HK-2 (cell line): ENCODE measurements around the gene PDK1.
"Not testable (repeated sequence)": the region's sequence is repeated elsewhere in the genome, so short reads cannot be mapped to it uniquely, and the experiment has no call there.

ENCODE experiments used
- DNase-seq: peaks from one replicate; pipeline ENCODE4 v3.0.0-alpha.2; 2018; ENCODE audit not compliant: unreplicated experiment

The PDK1 gene

GRCh38 chr2:172555522-172556283, at the start of gene PDK1:
Gene PDK1 (plus strand): TSS chr2:172556090. CDS start chr2:172556151, 61 bp downstream.
- DNase-seq, result peak; percentile 95

DNA sequence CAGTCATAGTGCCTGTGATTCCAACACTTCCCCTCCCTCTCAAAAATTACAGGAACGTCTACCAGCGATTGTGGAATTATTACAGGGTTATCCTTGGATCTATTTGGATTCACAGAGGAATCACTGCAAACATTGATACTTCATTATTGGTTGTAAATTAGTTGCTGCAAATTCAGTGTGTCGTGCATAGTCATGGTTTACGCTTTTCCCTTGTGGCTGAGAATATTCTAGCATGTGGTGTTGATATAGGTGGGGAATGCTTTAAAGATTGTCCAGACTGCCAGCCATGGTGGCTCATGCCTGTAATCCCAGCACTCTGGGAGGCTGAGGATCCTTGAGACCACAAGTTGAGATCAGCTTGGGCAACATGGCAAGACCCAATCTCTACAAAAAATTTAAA, 48.7 kb upstream of the PDK1 start:
- DNase-seq, result no peak

- DNase-seq, result no peak
Measured at GRCh38 chr2:172510088-172510487, 45.8 kb upstream of the PDK1 start.

- DNase-seq, result no peak
Measured at GRCh38 chr2:172510548-172510947, 45.3 kb upstream of the PDK1 start.

DNA sequence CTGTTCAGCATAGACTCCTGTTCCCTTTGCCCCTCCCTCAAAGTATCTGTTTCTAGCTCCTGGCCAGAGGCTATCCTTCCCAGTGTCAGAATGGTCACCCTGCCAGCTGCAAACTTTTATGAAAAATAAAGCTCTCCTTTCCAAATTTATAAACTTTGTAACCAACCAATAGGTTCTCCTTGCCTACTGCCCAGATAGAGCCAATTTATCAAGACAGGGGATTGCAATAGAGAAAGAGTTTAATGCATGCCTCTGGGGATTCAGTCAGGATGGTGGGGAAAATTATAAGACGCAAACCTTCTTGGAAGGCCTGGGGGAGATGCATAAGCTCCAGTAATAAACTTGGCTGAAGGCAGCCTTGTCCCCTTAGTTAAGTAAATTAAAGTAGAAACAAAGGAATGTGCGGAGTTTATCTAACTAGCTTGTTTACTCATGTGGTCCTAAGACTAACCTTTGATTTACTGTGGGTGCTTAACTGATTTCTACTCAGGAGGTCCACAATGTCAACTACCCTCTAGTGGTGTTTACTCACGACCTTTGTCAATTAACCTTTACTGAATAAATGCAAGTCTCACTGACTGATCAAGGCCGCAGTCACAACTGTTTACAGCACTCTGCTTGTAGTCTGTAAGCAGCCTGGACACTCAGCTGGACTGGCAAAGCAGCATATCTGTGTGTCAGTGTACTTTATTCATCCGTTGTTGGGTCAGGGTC, 42.9 kb upstream of the PDK1 start:
- DNase-seq, result no peak

- DNase-seq, result no peak
Measured at GRCh38 chr2:172513524-172513900, 42.4 kb upstream of the PDK1 start.

GRCh38 chr2:172513935-172514586, 41.8 kb upstream of the PDK1 start:
- DNase-seq, result no peak

GRCh38 chr2:172516299-172516698, 39.6 kb upstream of the PDK1 start:
- DNase-seq, result no peak

DNA sequence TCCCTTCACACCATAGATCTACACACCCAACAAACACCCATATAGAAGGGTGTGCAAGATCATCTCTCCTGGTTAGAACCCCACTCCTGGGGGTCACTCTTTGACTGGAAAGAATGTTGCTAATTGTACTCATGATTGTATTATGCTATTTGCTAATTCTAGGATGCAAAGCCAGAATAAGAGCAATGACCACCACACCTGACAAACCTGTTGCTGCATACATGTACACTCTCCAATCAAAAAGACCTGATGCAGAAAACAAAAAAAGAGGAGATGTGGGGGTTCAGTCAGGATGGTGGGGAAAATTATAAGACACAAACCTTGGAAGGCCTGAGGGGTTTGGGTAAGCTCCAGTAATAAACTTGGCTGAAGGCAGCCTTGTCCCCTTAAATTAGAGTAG, 36.9 kb upstream of the PDK1 start:
- DNase-seq, result no peak

- DNase-seq, result no peak
Measured at GRCh38 chr2:172525601-172526000, 30.3 kb upstream of the PDK1 start.

- DNase-seq, result no peak
Measured at GRCh38 chr2:172531309-172531708, 24.6 kb upstream of the PDK1 start.

DNA sequence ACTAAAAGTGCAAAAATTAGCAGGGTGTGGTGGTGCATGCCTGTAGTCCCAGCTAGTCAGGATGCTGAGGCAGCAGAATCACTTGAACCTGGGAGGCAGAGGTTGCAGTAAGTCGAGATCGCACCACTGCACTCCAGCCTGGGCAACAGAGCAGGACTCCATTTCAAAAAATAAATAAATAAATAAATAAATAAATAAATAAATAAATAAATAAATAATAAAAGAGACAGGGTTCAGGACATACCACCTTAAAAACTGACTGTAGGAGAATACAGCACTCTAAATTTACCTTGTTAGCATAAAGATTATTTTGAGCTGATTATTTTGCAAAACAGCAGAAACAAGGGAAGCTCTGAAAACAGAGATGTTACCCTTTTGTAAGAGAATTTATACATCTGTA, 23.4 kb upstream of the PDK1 start:
- DNase-seq, result not testable (repeated sequence)

GRCh38 chr2:172533687-172534086, 22.2 kb upstream of the PDK1 start:
- no peak for DNase-seq

- DNase-seq, result no peak
Measured at GRCh38 chr2:172535119-172535518, 20.8 kb upstream of the PDK1 start.

DNA sequence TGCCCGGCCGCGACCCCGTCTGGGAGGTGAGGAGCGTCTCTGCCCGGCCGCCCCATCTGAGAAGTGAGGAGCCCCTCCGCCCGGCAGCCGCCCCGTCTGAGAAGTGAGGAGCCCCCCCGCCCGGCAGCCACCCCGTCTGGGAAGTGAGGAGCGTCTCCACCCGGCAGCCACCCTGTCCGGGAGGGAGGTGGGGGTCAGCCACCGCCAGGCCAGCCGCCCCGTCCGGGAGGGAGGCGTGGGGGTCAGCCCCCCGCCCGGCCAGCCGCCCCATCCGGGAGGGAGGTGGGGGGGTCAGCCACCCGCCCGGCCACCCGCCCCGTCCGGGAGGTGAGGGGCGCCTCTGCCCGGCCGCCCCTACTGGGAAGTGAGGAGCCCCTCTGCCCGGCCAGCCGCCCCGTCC, 18.0 kb upstream of the PDK1 start:
- not testable (repeated sequence) for DNase-seq

GRCh38 chr2:172539767-172540166, 16.1 kb upstream of the PDK1 start:
- DNase-seq, result no peak

DNA sequence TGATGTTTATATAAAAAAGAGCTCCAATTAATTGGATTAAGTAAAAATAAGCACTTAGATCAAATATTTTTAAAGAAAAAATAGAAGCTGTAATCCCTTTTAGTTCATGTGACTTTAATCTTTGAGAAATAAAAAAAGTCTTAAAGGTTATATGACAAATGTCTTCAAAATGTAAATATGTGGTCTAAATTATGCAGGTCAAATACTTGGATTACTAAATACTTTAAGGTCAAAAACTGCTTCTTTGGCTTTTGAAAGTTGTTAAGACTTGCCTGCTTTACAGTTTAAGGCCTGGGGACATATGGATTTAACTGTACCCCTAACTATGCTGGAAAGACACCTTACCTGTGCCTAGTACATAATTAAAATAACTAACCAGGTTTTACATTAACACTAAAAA, 15.5 kb upstream of the PDK1 start:
- DNase-seq, result no peak

DNA sequence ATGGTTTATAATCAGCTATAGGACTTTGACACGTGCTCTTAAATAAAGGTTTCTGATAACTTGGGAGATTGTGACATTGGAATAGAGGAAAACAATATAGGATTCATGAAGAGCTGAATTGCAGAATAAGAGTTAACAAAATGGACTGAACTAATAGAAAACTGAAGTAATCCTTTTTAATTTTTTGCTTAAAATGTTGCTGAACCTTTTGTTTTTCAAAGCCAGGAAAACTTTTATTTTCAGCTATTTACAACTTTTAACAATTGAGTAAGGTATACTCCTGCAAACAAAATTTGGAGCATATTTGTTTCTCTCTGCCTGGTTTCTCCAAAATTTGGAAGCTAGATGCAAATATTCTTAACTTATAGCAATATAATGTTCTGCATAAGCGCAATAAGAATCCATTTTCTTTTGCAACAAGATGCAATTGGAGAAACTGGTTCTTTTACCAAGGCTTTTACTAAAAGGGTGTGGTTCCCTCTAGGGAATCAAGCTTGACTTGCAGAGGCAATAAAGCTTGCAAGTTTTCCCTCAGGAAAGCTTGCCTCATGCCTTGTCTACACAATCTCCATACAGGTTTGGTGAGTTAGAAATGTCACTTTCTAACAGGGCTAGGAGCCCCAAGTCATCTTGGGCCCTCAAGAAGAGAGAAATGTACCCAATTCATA, 10.3 kb upstream of the PDK1 start:
- no peak for DNase-seq

GRCh38 chr2:172549131-172549530, 6.8 kb upstream of the PDK1 start:
- no peak for DNase-seq

DNA sequence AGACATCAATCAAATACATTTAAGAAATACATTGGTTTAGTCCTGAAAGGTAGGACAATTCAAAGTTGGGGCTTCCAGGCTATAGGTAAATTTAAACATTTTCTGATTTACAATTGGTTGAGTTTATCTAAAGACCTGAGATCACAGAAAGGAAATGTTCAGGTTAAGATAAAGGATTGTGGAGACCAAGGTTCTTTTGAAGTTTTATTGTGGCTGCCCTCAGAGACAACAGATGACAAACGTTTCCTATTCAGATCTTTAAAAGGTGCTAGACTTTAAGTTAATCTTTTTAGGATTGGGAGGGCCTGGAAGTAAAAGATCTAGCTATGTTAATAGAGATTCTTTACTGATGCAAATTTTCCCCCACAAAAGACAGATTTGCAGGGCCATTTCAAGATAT, 6.1 kb upstream of the PDK1 start:
- DNase-seq, result not testable (repeated sequence)

GRCh38 chr2:172550419-172550818, 5.5 kb upstream of the PDK1 start:
- DNase-seq, result no peak

- no peak for DNase-seq
Measured at GRCh38 chr2:172551271-172551670, 4.6 kb upstream of the PDK1 start.
